Measurements from ENCODE around the gene CD19. TPM values are rescaled to one million over a fixed set of nuclear protein-coding genes. Genes with fewer than 3 reads are reported as not detected.

CD19 gene
- polyA plus RNA-seq, 1 experiment = not detected

- ChIA-PET POLR2A (no interaction called here), CTCF (no interaction called here)
Measured at GRCh38 chr16:28984091-28984490, 52.3 kb downstream of the CD19 start.

GRCh38 chr16:28984619-28985135, 52.9 kb downstream of the CD19 start, which contains the start of gene LAT:
TSS of gene LAT (plus strand) at chr16:28985052. CDS start at chr16:28985418, 366 bp downstream.
- TF ChIP-seq CTCF (IDR thresholded peaks at IDR 0.05; ENCODE audit: low read depth, low read length) = no peak
- DNase-seq (ENCODE audit: low read depth, low spot score) = no peak
- Histone ChIP-seq H3K4me3 (ENCODE audit: low read depth, low read length) (no peak within 1 kb of the TSS), H3K27me3 (ENCODE audit: control insufficient read depth, insufficient read depth, low read length) (no peaks in the 10 kb centered on the region), H3K27ac (ENCODE audit: low read depth, low read length) (no peak within 1 kb of the TSS), H3K9me3 (ENCODE audit: control insufficient read depth, insufficient read depth, low read length) (peaks cover 21% of the 10 kb centered on the region)
- ChIA-PET POLR2A (no interaction called here), CTCF (no interaction called here)

More at GRCh38 chr16:28984091-28984490, 52.3 kb downstream of the CD19 start:
- Histone ChIP-seq H3K9me3 (ENCODE audit: control insufficient read depth, insufficient read depth, low read length) (peaks cover 21% of the 10 kb centered on the region), H3K4me3 (ENCODE audit: low read depth, low read length) (no peak overlapping the region), H3K27ac (ENCODE audit: low read depth, low read length) (no peak overlapping the region), H3K27me3 (ENCODE audit: control insufficient read depth, insufficient read depth, low read length) (no peaks in the 10 kb centered on the region)
- no peak for TF ChIP-seq CTCF (IDR thresholded peaks at IDR 0.05; ENCODE audit: low read depth, low read length)
- no peak for DNase-seq (ENCODE audit: low read depth, low spot score)

- no peaks in the 10 kb centered on the region for H3K27me3 ChIP-seq (ENCODE audit: control insufficient read depth, insufficient read depth, low read length)
- no peak overlapping the region for H3K27ac ChIP-seq (ENCODE audit: low read depth, low read length)
- no peak for DNase-seq (ENCODE audit: low read depth, low spot score)
- POLR2A ChIA-PET = no interaction called here
- CTCF ChIA-PET = no interaction called here
- TF ChIP-seq CTCF (IDR thresholded peaks at IDR 0.05; ENCODE audit: low read depth, low read length) = no peak
- peaks cover 21% of the 10 kb centered on the region for H3K9me3 ChIP-seq (ENCODE audit: control insufficient read depth, insufficient read depth, low read length)
- H3K4me3 ChIP-seq (ENCODE audit: low read depth, low read length) = no peak overlapping the region
Measured at GRCh38 chr16:28985211-28986041, 53.7 kb downstream of the CD19 start.

DNA sequence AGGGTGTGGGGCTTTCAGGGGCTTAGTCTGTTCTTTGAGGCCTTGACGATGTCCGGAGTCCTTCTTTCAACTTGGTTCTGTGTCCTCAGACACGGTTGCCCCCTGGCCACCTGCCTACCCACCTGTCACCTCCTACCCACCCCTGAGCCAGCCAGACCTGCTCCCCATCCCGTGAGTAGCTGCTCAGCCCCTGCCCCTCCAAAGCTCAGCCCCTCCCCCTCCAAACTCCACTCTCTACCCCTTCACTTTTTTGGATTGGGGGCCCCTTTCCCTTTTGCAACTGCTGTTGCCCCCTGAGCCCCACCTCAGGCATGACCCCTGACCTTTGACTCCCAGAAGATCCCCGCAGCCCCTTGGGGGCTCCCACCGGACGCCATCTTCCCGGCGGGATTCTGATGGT, 54.3 kb downstream of the CD19 start:
- Histone ChIP-seq H3K27me3 (ENCODE audit: control insufficient read depth, insufficient read depth, low read length) (no peaks in the 10 kb centered on the region), H3K9me3 (ENCODE audit: control insufficient read depth, insufficient read depth, low read length) (peaks cover 21% of the 10 kb centered on the region), H3K4me3 (ENCODE audit: low read depth, low read length) (no peak overlapping the region), H3K27ac (ENCODE audit: low read depth, low read length) (no peak overlapping the region)
- no peak for TF ChIP-seq CTCF (IDR thresholded peaks at IDR 0.05; ENCODE audit: low read depth, low read length)
- ChIA-PET POLR2A (no interaction called here), CTCF (no interaction called here)
- DNase-seq (ENCODE audit: low read depth, low spot score) = no peak

DNA sequence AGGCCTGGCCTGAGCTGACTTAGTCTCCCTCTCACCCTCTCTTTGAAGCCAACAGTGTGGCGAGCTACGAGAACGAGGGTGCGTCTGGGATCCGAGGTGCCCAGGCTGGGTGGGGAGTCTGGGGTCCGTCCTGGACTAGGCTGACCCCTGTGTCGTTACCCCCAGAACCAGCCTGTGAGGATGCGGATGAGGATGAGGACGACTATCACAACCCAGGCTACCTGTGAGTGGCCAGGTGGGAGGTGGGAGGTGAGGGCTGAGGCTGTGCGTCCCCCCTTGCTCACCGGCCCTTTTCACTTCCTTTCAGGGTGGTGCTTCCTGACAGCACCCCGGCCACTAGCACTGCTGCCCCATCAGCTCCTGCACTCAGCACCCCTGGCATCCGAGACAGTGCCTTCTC, 54.7 kb downstream of the CD19 start:
- ChIA-PET CTCF (no interaction called here), POLR2A (no interaction called here)
- Histone ChIP-seq H3K4me3 (ENCODE audit: low read depth, low read length) (no peak overlapping the region), H3K9me3 (ENCODE audit: control insufficient read depth, insufficient read depth, low read length) (peaks cover 18% of the 10 kb centered on the region), H3K27ac (ENCODE audit: low read depth, low read length) (no peak overlapping the region), H3K27me3 (ENCODE audit: control insufficient read depth, insufficient read depth, low read length) (no peaks in the 10 kb centered on the region)
- TF ChIP-seq CTCF (IDR thresholded peaks at IDR 0.05; ENCODE audit: low read depth, low read length) = no peak
- DNase-seq (ENCODE audit: low read depth, low spot score) = no peak

All from AG04450 (cell line).